ENCODE data around the gene CDRT15.

GRCh38 chr17:14211246-14211645, 25.4 kb downstream of the CDRT15 start:
- no peak for TF ChIP-seq CTCF (IDR thresholded peaks at IDR 0.05)
- no peak for TF ChIP-seq POLR2A (IDR thresholded peaks at IDR 0.05)
- no peak for TF ChIP-seq EP300 (IDR thresholded peaks at IDR 0.05; ENCODE audit: low read depth)
